ENCODE results near the gene NAT8L.

NAT8L gene

GRCh38 chr4:2073808-2074481, 14.8 kb downstream of the NAT8L start:
- H3K9ac ChIP-seq (ENCODE audit: low read length): no peak overlapping the region
- H3K27ac ChIP-seq (ENCODE audit: low read depth, low read length): no peak overlapping the region
- H3K36me3 ChIP-seq (ENCODE audit: insufficient read depth, low read length): no peaks in the 10 kb centered on the region
- no peak overlapping the region for H3K4me3 ChIP-seq (ENCODE audit: low read depth in 1 of 2, low read length in 2 of 2)
- H3K9me3 ChIP-seq (ENCODE audit: low read length): no peaks in the 10 kb centered on the region
- no peaks in the 10 kb centered on the region for H3K4me1 ChIP-seq (ENCODE audit: insufficient read depth, low read length)
- no peaks in the 10 kb centered on the region for H3K27me3 ChIP-seq (ENCODE audit: control insufficient read depth in 1 of 2, insufficient read depth in 2 of 2, low read length in 2 of 2)

GRCh38 chr4:2074588-2074987, 15.5 kb downstream of the NAT8L start:
- no peaks in the 10 kb centered on the region for H3K36me3 ChIP-seq (ENCODE audit: insufficient read depth, low read length)
- H3K4me1 ChIP-seq (ENCODE audit: insufficient read depth, low read length): no peaks in the 10 kb centered on the region
- H3K27ac ChIP-seq (ENCODE audit: low read depth, low read length): no peak overlapping the region
- H3K9ac ChIP-seq (ENCODE audit: low read length): no peak overlapping the region
- no peaks in the 10 kb centered on the region for H3K27me3 ChIP-seq (ENCODE audit: control insufficient read depth in 1 of 2, insufficient read depth in 2 of 2, low read length in 2 of 2)
- H3K9me3 ChIP-seq (ENCODE audit: low read length): no peaks in the 10 kb centered on the region
- no peak overlapping the region for H3K4me3 ChIP-seq (ENCODE audit: low read depth in 1 of 2, low read length in 2 of 2)

- Histone ChIP-seq H3K4me1 (ENCODE audit: insufficient read depth, low read length) (no peaks in the 10 kb centered on the region), H3K27ac (ENCODE audit: low read depth, low read length) (no peak overlapping the region), H3K36me3 (ENCODE audit: insufficient read depth, low read length) (no peaks in the 10 kb centered on the region), H3K9ac (ENCODE audit: low read length) (no peak overlapping the region), H3K9me3 (ENCODE audit: low read length) (no peaks in the 10 kb centered on the region), H3K4me3 (ENCODE audit: low read depth in 1 of 2, low read length in 2 of 2) (no peak overlapping the region), H3K27me3 (ENCODE audit: control insufficient read depth in 1 of 2, insufficient read depth in 2 of 2, low read length in 2 of 2) (no peaks in the 10 kb centered on the region)
These were observed 16.3 kb downstream of the NAT8L start for GRCh38 chr4:2075171-2075986.

- Histone ChIP-seq H3K4me3 (ENCODE audit: low read depth in 1 of 2, low read length in 2 of 2) (no peak overlapping the region), H3K4me1 (ENCODE audit: insufficient read depth, low read length) (no peaks in the 10 kb centered on the region), H3K27ac (ENCODE audit: low read depth, low read length) (no peak overlapping the region), H3K36me3 (ENCODE audit: insufficient read depth, low read length) (no peaks in the 10 kb centered on the region), H3K9ac (ENCODE audit: low read length) (no peak overlapping the region), H3K27me3 (ENCODE audit: control insufficient read depth in 1 of 2, insufficient read depth in 2 of 2, low read length in 2 of 2) (no peaks in the 10 kb centered on the region), H3K9me3 (ENCODE audit: low read length) (no peaks in the 10 kb centered on the region)
These were observed 17.1 kb downstream of the NAT8L start for GRCh38 chr4:2075987-2076907.

- no peak overlapping the region for H3K4me3 ChIP-seq (ENCODE audit: low read depth in 1 of 2, low read length in 2 of 2)
- H3K36me3 ChIP-seq (ENCODE audit: insufficient read depth, low read length): no peaks in the 10 kb centered on the region
- no peak overlapping the region for H3K9ac ChIP-seq (ENCODE audit: low read length)
- no peaks in the 10 kb centered on the region for H3K4me1 ChIP-seq (ENCODE audit: insufficient read depth, low read length)
- H3K9me3 ChIP-seq (ENCODE audit: low read length): no peaks in the 10 kb centered on the region
- H3K27ac ChIP-seq (ENCODE audit: low read depth, low read length): no peak overlapping the region
- H3K27me3 ChIP-seq (ENCODE audit: control insufficient read depth in 1 of 2, insufficient read depth in 2 of 2, low read length in 2 of 2): no peaks in the 10 kb centered on the region
These were observed 17.9 kb downstream of the NAT8L start for GRCh38 chr4:2076908-2077536.

- Histone ChIP-seq H3K4me1 (ENCODE audit: insufficient read depth, low read length) (no peaks in the 10 kb centered on the region), H3K4me3 (ENCODE audit: low read depth in 1 of 2, low read length in 2 of 2) (no peak overlapping the region), H3K36me3 (ENCODE audit: insufficient read depth, low read length) (no peaks in the 10 kb centered on the region), H3K27ac (ENCODE audit: low read depth, low read length) (no peak overlapping the region), H3K9ac (ENCODE audit: low read length) (no peak overlapping the region), H3K27me3 (ENCODE audit: control insufficient read depth in 1 of 2, insufficient read depth in 2 of 2, low read length in 2 of 2) (no peaks in the 10 kb centered on the region), H3K9me3 (ENCODE audit: low read length) (no peaks in the 10 kb centered on the region)
These were observed 18.7 kb downstream of the NAT8L start for GRCh38 chr4:2077537-2078460.

GRCh38 chr4:2078584-2078983, 19.5 kb downstream of the NAT8L start:
- H3K36me3 ChIP-seq (ENCODE audit: insufficient read depth, low read length): no peaks in the 10 kb centered on the region
- no peak overlapping the region for H3K9ac ChIP-seq (ENCODE audit: low read length)
- H3K4me1 ChIP-seq (ENCODE audit: insufficient read depth, low read length): no peaks in the 10 kb centered on the region
- H3K4me3 ChIP-seq (ENCODE audit: low read depth in 1 of 2, low read length in 2 of 2): no peak overlapping the region
- no peak overlapping the region for H3K27ac ChIP-seq (ENCODE audit: low read depth, low read length)
- no peaks in the 10 kb centered on the region for H3K9me3 ChIP-seq (ENCODE audit: low read length)
- no peaks in the 10 kb centered on the region for H3K27me3 ChIP-seq (ENCODE audit: control insufficient read depth in 1 of 2, insufficient read depth in 2 of 2, low read length in 2 of 2)

GRCh38 chr4:2079006-2079405, 19.9 kb downstream of the NAT8L start:
- Histone ChIP-seq H3K9ac (ENCODE audit: low read length) (no peak overlapping the region), H3K27ac (ENCODE audit: low read depth, low read length) (no peak overlapping the region), H3K27me3 (ENCODE audit: control insufficient read depth in 1 of 2, insufficient read depth in 2 of 2, low read length in 2 of 2) (no peaks in the 10 kb centered on the region), H3K36me3 (ENCODE audit: insufficient read depth, low read length) (no peaks in the 10 kb centered on the region), H3K4me3 (ENCODE audit: low read depth in 1 of 2, low read length in 2 of 2) (no peak overlapping the region), H3K4me1 (ENCODE audit: insufficient read depth, low read length) (no peaks in the 10 kb centered on the region), H3K9me3 (ENCODE audit: low read length) (no peaks in the 10 kb centered on the region)

- no peaks in the 10 kb centered on the region for H3K36me3 ChIP-seq (ENCODE audit: insufficient read depth, low read length)
- no peaks in the 10 kb centered on the region for H3K4me1 ChIP-seq (ENCODE audit: insufficient read depth, low read length)
These were observed 20.8 kb downstream of the NAT8L start for GRCh38 chr4:2079926-2080325.

GRCh38 chr4:2080429-2081300, 21.5 kb downstream of the NAT8L start:
- no peak overlapping the region for H3K27ac ChIP-seq (ENCODE audit: low read depth, low read length)

More at GRCh38 chr4:2079926-2080325, 20.8 kb downstream of the NAT8L start:
- no peak overlapping the region for H3K9ac ChIP-seq (ENCODE audit: low read length)
- H3K27me3 ChIP-seq (ENCODE audit: control insufficient read depth in 1 of 2, insufficient read depth in 2 of 2, low read length in 2 of 2): no peaks in the 10 kb centered on the region
- no peak overlapping the region for H3K4me3 ChIP-seq (ENCODE audit: low read depth in 1 of 2, low read length in 2 of 2)
- no peak overlapping the region for H3K27ac ChIP-seq (ENCODE audit: low read depth, low read length)
- H3K9me3 ChIP-seq (ENCODE audit: low read length): no peaks in the 10 kb centered on the region

More at GRCh38 chr4:2080429-2081300, 21.5 kb downstream of the NAT8L start:
- no peaks in the 10 kb centered on the region for H3K4me1 ChIP-seq (ENCODE audit: insufficient read depth, low read length)
- H3K4me3 ChIP-seq (ENCODE audit: low read depth in 1 of 2, low read length in 2 of 2): no peak overlapping the region
- H3K27me3 ChIP-seq (ENCODE audit: control insufficient read depth in 1 of 2, insufficient read depth in 2 of 2, low read length in 2 of 2): no peaks in the 10 kb centered on the region
- H3K9ac ChIP-seq (ENCODE audit: low read length): no peak overlapping the region
- no peaks in the 10 kb centered on the region for H3K9me3 ChIP-seq (ENCODE audit: low read length)
- H3K36me3 ChIP-seq (ENCODE audit: insufficient read depth, low read length): no peaks in the 10 kb centered on the region
